ENCODE measurements around the gene RBP2. TPM values are rescaled to one million over a fixed set of nuclear protein-coding genes. Genes with fewer than 3 reads are reported as not detected.
A peak's percentile ranks its signal among the peaks of the same experiment; 100 is the strongest.

RBP2 gene
- total RNA-seq, 1 experiment from 2014 or later: not detected

- Histone ChIP-seq H2AFZ (no peak overlapping the region), H3F3A (ENCODE audit: insufficient read depth, low read depth) (no peaks in the 10 kb centered on the region), H3K4me2 (no peak overlapping the region), H3K9me3 (ENCODE audit: insufficient read depth, low read depth) (no peaks in the 10 kb centered on the region), H4K20me1 (ENCODE audit: insufficient read depth) (no peaks in the 10 kb centered on the region), H3K4me1 (replicated peaks; ENCODE audit: insufficient read depth) (no peaks in the 10 kb centered on the region), H3K79me2 (ENCODE audit: low read depth) (no peaks in the 10 kb centered on the region), H3K27ac (no peak overlapping the region), H3K9me2 (ENCODE audit: insufficient read depth) (no peaks in the 10 kb centered on the region), H3K4me3 (no peak overlapping the region), H3K36me3 (ENCODE audit: low read depth) (no peaks in the 10 kb centered on the region), H3K27me3 (ENCODE audit: insufficient read depth, low read depth) (no peaks in the 10 kb centered on the region)
- POLR2A ChIA-PET (ENCODE audit: unreplicated experiment): no interaction called here
- no peak for DNase-seq
- TF ChIP-seq EZH2 (IDR thresholded peaks at IDR 0.05; ENCODE audit: low read depth): no peak
- CTCF ChIA-PET: interaction anchor here (0.7 kb wide), 2 partner anchors 13 to 25 kb away, joined by 4 to 5 read pairs; no protein-coding TSS in a partner anchor
- intact Hi-C loops (cut with micrococcal nuclease; ENCODE audit: unreplicated experiment): no loop called here
- no TSS peak for BruUV-seq (replicated peaks)
These were observed 44.8 kb upstream of the RBP2 start for GRCh38 chr3:139521144-139521543.

- no TSS peak for BruUV-seq (replicated peaks)
- POLR2A ChIA-PET (ENCODE audit: unreplicated experiment): no interaction called here
- no peak overlapping the region for H3K4me2 ChIP-seq
- DNase-seq: peak in 1 of 2 experiments; percentile 23
- CTCF ChIA-PET: interaction anchor here (0.5 to 1.0 kb wide), 4 partner anchors 26 to 95 kb away, joined by 3 to 5 read pairs (median 4); no protein-coding TSS in a partner anchor
- H3K9me3 ChIP-seq (ENCODE audit: insufficient read depth, low read depth): no peaks in the 10 kb centered on the region
- no peaks in the 10 kb centered on the region for H3K27me3 ChIP-seq (ENCODE audit: insufficient read depth, low read depth)
- no peak overlapping the region for H3K27ac ChIP-seq
- H4K20me1 ChIP-seq (ENCODE audit: insufficient read depth): no peaks in the 10 kb centered on the region
- H2AFZ ChIP-seq: no peak overlapping the region
- intact Hi-C loops (cut with micrococcal nuclease; ENCODE audit: unreplicated experiment): loop anchor here (1.0 kb wide), 1 partner anchor 42 kb away; no protein-coding TSS in a partner anchor
- no peaks in the 10 kb centered on the region for H3K4me1 ChIP-seq (replicated peaks; ENCODE audit: insufficient read depth)
- H3K4me3 ChIP-seq: no peak overlapping the region
- H3K9me2 ChIP-seq (ENCODE audit: insufficient read depth): no peaks in the 10 kb centered on the region
- no peaks in the 10 kb centered on the region for H3F3A ChIP-seq (ENCODE audit: insufficient read depth, low read depth)
- no peaks in the 10 kb centered on the region for H3K36me3 ChIP-seq (ENCODE audit: low read depth)
- TF ChIP-seq EZH2 (IDR thresholded peaks at IDR 0.05; ENCODE audit: low read depth): no peak
- peak; percentile 62 for TF ChIP-seq CTCF (conservative IDR thresholded peaks at IDR 0.05)
- H3K79me2 ChIP-seq (ENCODE audit: low read depth): no peaks in the 10 kb centered on the region
These were observed 43.9 kb upstream of the RBP2 start for GRCh38 chr3:139519998-139520737.

GRCh38 chr3:139518926-139519842 is 42.9 kb upstream of the RBP2 start:
- Histone ChIP-seq H3K9me2 (ENCODE audit: insufficient read depth) (no peaks in the 10 kb centered on the region), H3K4me3 (no peak overlapping the region), H3K36me3 (ENCODE audit: low read depth) (no peaks in the 10 kb centered on the region), H4K20me1 (ENCODE audit: insufficient read depth) (no peaks in the 10 kb centered on the region), H2AFZ (no peak overlapping the region), H3F3A (ENCODE audit: insufficient read depth, low read depth) (no peaks in the 10 kb centered on the region), H3K79me2 (ENCODE audit: low read depth) (no peaks in the 10 kb centered on the region), H3K27me3 (ENCODE audit: insufficient read depth, low read depth) (no peaks in the 10 kb centered on the region), H3K4me2 (no peak overlapping the region), H3K9me3 (ENCODE audit: insufficient read depth, low read depth) (no peaks in the 10 kb centered on the region), H3K27ac (no peak overlapping the region), H3K4me1 (replicated peaks; ENCODE audit: insufficient read depth) (no peaks in the 10 kb centered on the region)
- TF ChIP-seq CTCF (conservative IDR thresholded peaks at IDR 0.05) (no peak), EZH2 (IDR thresholded peaks at IDR 0.05; ENCODE audit: low read depth) (no peak)
- ChIA-PET POLR2A (ENCODE audit: unreplicated experiment) (no interaction called here), CTCF (no interaction called here)
- no TSS peak for BruUV-seq (replicated peaks)
- intact Hi-C loops (cut with micrococcal nuclease; ENCODE audit: unreplicated experiment): no loop called here
- DNase-seq: no peak
